H9 (cell line): ENCODE data around the gene PPP1R14B. TPM values are rescaled to one million over a fixed set of nuclear protein-coding genes. Genes with fewer than 3 reads are reported as not detected.
A peak's percentile ranks its signal among the peaks of the same experiment; 100 is the strongest.

Experiments used
- DNase-seq: peaks from one replicate; pipeline ENCODE4 v3.0.0-alpha.2; 2017
- H2AFZ ChIP-seq: one replicate; pipeline ENCODE4 v1.6.1; 2013; ENCODE audit warnings: mild to moderate bottlenecking, low read length, control low read depth, moderate library complexity
- H2AK5ac ChIP-seq: 2 replicates; pipeline ENCODE4 v1.6.1; 2013; ENCODE audit warnings: low read length, control low read depth, mixed read lengths; ENCODE audit not compliant: insufficient read length
- H2BK120ac ChIP-seq: one replicate; pipeline ENCODE4 v1.6.1; 2013; ENCODE audit warnings: low read depth, mild to moderate bottlenecking, low read length, control low read depth, inconsistent platforms; ENCODE audit not compliant: poor library complexity, severe bottlenecking
- H2BK12ac ChIP-seq: 2 replicates; pipeline ENCODE4 v1.6.1; 2013; ENCODE audit warnings: low read length, control low read depth, mixed read lengths, low read depth; ENCODE audit not compliant: insufficient read length
- H2BK15ac ChIP-seq: 2 replicates; pipeline ENCODE4 v1.6.1; 2013; ENCODE audit warnings: low read depth, low read length, control low read depth
- H2BK20ac ChIP-seq: one replicate; pipeline ENCODE4 v1.6.1; 2013; ENCODE audit warnings: low read depth, mild to moderate bottlenecking, low read length, control low read depth, inconsistent platforms; ENCODE audit not compliant: poor library complexity, severe bottlenecking
- H2BK5ac ChIP-seq: 2 replicates; pipeline ENCODE4 v1.6.1; 2013; ENCODE audit warnings: low read length, control low read depth, mixed read lengths; ENCODE audit not compliant: insufficient read length
- H3K14ac ChIP-seq: 2 replicates; pipeline ENCODE4 v1.6.1; 2013; ENCODE audit warnings: low read length, control low read depth; ENCODE audit not compliant: insufficient read depth
- H3K18ac ChIP-seq: 2 replicates; pipeline ENCODE4 v1.6.1; 2013; ENCODE audit warnings: low read depth, mild to moderate bottlenecking, mixed read lengths, low read length, control low read depth; ENCODE audit not compliant: insufficient read length
- H3K23ac ChIP-seq: 2 replicates; pipeline ENCODE4 v1.6.1; 2013; ENCODE audit warnings: low read length, control low read depth, mixed read lengths, low read depth; ENCODE audit not compliant: insufficient read length
- H3K23me2 ChIP-seq: 2 replicates; pipeline ENCODE4 v1.6.1; 2013; ENCODE audit warnings: low read depth, mild to moderate bottlenecking, mixed read lengths, low read length, control low read depth; ENCODE audit not compliant: insufficient read length, poor library complexity, severe bottlenecking
- H3K27ac ChIP-seq: 2 replicates; pipeline ENCODE4 v1.5.1; 2013; ENCODE audit warnings: low read length, control low read depth, mixed read lengths, low read depth; ENCODE audit not compliant: insufficient read length
- H3K27me3 ChIP-seq: 2 replicates; pipeline ENCODE4 v1.6.1; 2013; ENCODE audit warnings: low read length, control low read depth, inconsistent platforms; ENCODE audit not compliant: insufficient read depth
- H3K4ac ChIP-seq: 2 replicates; pipeline ENCODE4 v1.6.1; 2013; ENCODE audit warnings: low read depth, mild to moderate bottlenecking, control low read depth, inconsistent platforms, low read length, moderate library complexity
- H3K4me1 ChIP-seq: 2 replicates; pipeline ENCODE4 v1.6.1; 2013; ENCODE audit warnings: low read length, control low read depth, inconsistent platforms; ENCODE audit not compliant: insufficient read depth
- H3K4me2 ChIP-seq: 2 replicates; pipeline ENCODE4 v1.6.1; 2013; ENCODE audit warnings: low read length, control low read depth, mixed read lengths; ENCODE audit not compliant: insufficient read length, insufficient read depth
- H3K56ac ChIP-seq: 2 replicates; pipeline ENCODE4 v1.6.1; 2013; ENCODE audit warnings: low read depth, mild to moderate bottlenecking, mixed read lengths, low read length, control low read depth; ENCODE audit not compliant: insufficient read length
- H3K79me1 ChIP-seq: 2 replicates; pipeline ENCODE4 v1.6.1; 2013; ENCODE audit warnings: low read depth, mild to moderate bottlenecking, moderate library complexity, low read length, control low read depth, inconsistent platforms; ENCODE audit not compliant: insufficient read depth, poor library complexity, severe bottlenecking
- H3K79me2 ChIP-seq: 2 replicates; pipeline ENCODE4 v1.6.1; 2013; ENCODE audit warnings: low read length, control low read depth, inconsistent platforms; ENCODE audit not compliant: insufficient read depth
- H3K9ac ChIP-seq: 2 replicates; pipeline ENCODE4 v1.6.1; 2013; ENCODE audit warnings: low read length, control low read depth, mixed read lengths; ENCODE audit not compliant: insufficient read length; ENCODE audit errors: extremely low read depth
- H3K9me3 ChIP-seq: one replicate; pipeline ENCODE4 v1.6.1; 2013; ENCODE audit warnings: low read depth, low read length, inconsistent platforms; ENCODE audit not compliant: control insufficient read depth
- H3T11ph ChIP-seq: one replicate; pipeline ENCODE4 v1.6.1; 2013; ENCODE audit warnings: mild to moderate bottlenecking, low read length, control low read depth, inconsistent platforms
- H4K20me1 ChIP-seq: one replicate; pipeline ENCODE4 v1.6.1; 2013; ENCODE audit not compliant: control insufficient read depth, insufficient read length, insufficient read depth
- H4K5ac ChIP-seq: 2 replicates; pipeline ENCODE4 v1.6.1; 2013; ENCODE audit warnings: low read depth, mild to moderate bottlenecking, mixed read lengths, low read length, control low read depth; ENCODE audit not compliant: insufficient read length
- H4K8ac ChIP-seq: replicated peaks from 2 replicates; pipeline ENCODE4 v1.6.1; 2013; ENCODE audit warnings: low read length, control low read depth, mixed read lengths, low read depth; ENCODE audit not compliant: insufficient read length
- H4K91ac ChIP-seq: 2 replicates; pipeline ENCODE4 v1.6.1; 2013; ENCODE audit warnings: low read depth, mild to moderate bottlenecking, moderate library complexity, mixed read lengths, low read length, control low read depth; ENCODE audit not compliant: insufficient read length
- H3K27ac Mint-ChIP-seq, 3 experiments: 2 replicates in 2 of 3; 3 replicates in 1 of 3; pipeline ENCODE4 v1.8.0; 2020 to 2021; ENCODE audit warnings: mixed read lengths in 3 of 3, mild to moderate bottlenecking in 1 of 3, moderate library complexity in 1 of 3
- H3K27me3 Mint-ChIP-seq: 2 replicates; pipeline ENCODE4 v1.8.0; 2021; ENCODE audit warnings: low read depth, mild to moderate bottlenecking, moderate library complexity, mixed read lengths
- H3K36me3 Mint-ChIP-seq, 3 experiments: 2 replicates in 2 of 3; 3 replicates in 1 of 3; pipeline ENCODE4 v1.8.0; 2020 to 2021; ENCODE audit warnings: low read depth in 3 of 3, mixed read lengths in 3 of 3; ENCODE audit not compliant: insufficient read depth in 1 of 3
- H3K4me1 Mint-ChIP-seq, 2 experiments: 2 replicates each; pipeline ENCODE4 v1.8.0; 2020; ENCODE audit warnings: mixed read lengths in 2 of 2
- H3K4me3 Mint-ChIP-seq, 2 experiments: 2 replicates in 1 of 2; 3 replicates in 1 of 2; pipeline ENCODE4 v1.8.0; 2020 to 2021; ENCODE audit warnings: mild to moderate bottlenecking in 2 of 2, mixed read lengths in 2 of 2, moderate library complexity in 1 of 2
- H3K9me3 Mint-ChIP-seq, 2 experiments: 2 replicates in 1 of 2; 3 replicates in 1 of 2; pipeline ENCODE4 v1.8.0; 2020; ENCODE audit warnings: mild to moderate bottlenecking in 2 of 2, mixed read lengths in 2 of 2, moderate library complexity in 1 of 2
- WGBS: extraction: QIAGEN DNeasy Blood & Tissue Kit; methylation state at CpG from one replicate; pipeline ENCODE4 v1.1.7; 2013; ENCODE audit warnings: missing lambda C conversion rate, low lambda C conversion rate, mixed read lengths; ENCODE audit not compliant: insufficient read length; ENCODE audit errors: extremely low coverage; 5-methylcytosine and 5-hydroxymethylcytosine counted together
- total RNA-seq: library from RNA; stranded (reverse); gene quantifications from 2 replicates; pipeline ENCODE4 v1.2.1, GENCODE V29; 2021
- TF ChIP-seq, protein P1 (sequence below): fragments of 200-600 bp; sonication (generic); conservative IDR thresholded peaks from 3 replicates; pipeline ENCODE4 v1.8.0; 2021; ENCODE audit warnings: antibody characterized with exemption, mild to moderate bottlenecking

The PPP1R14B gene
- total RNA-seq, 1 experiment from 2014 or later: 358 TPM

DNA sequence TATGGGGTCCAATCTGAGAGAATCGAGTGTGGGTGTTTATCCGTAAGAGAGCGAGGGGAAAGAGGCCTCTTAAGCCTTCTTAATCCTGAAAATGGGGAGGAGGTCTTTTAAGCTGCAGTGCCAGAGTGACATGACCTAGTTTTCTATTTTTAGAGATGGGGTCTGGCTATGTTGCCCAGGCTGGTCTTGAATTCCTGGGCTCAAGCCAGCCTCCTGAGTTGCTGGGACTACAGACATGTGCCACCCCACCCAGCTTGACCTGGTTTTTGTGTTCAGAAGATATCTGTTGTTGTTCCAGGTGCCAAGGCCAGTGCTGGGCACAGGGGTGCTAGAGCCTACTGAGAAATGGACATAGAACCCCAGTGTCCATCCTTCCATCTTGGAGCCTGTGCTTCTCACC, 36.3 kb upstream of the PPP1R14B start:
- Histone ChIP-seq H3K27ac (no peak overlapping the region), H3K27me3 (no peaks in the 10 kb centered on the region), H2BK15ac (no peak overlapping the region), H2AFZ (no peak overlapping the region), H3K56ac (no peak overlapping the region), H2AK5ac (no peak overlapping the region), H3K9me3 (no peaks in the 10 kb centered on the region), H3K9ac (no peak overlapping the region), H3K14ac (no peak overlapping the region), H3K79me1 (no peaks in the 10 kb centered on the region), H4K91ac (no peak overlapping the region), H4K5ac (no peak overlapping the region), H3T11ph (no peak overlapping the region), H4K8ac (no peak overlapping the region), H3K4me2 (no peak overlapping the region), H3K23ac (no peak overlapping the region), H3K4ac (no peak overlapping the region), H3K23me2 (peaks cover 15% of the 10 kb centered on the region), H3K79me2 (no peaks in the 10 kb centered on the region), H2BK12ac (no peak overlapping the region), H4K20me1 (no peaks in the 10 kb centered on the region), H3K18ac (no peak overlapping the region), H2BK20ac (no peak overlapping the region), H2BK5ac (no peak overlapping the region), H3K4me1 (no peaks in the 10 kb centered on the region), H2BK120ac (no peak overlapping the region)
- WGBS: no CpG with 5 or more reads among the region's 3 CpGs
- DNase-seq: no peak
- Mint-ChIP-seq H3K27ac (no peak overlapping the region), H3K27me3 (peaks cover 6% of the 10 kb centered on the region), H3K36me3 (peaks cover 0 to 24% (median 21%) of the 10 kb centered on the region in 3 experiments; a peak in 6 of 7 replicates), H3K9me3 (no peaks in the 10 kb centered on the region; a peak in 1 of 5 replicates), H3K4me3 (peak overlapping the region; percentile 58 to 82; a peak in 3 of 5 replicates), H3K4me1 (peaks cover 8 to 12% of the 10 kb centered on the region in 2 experiments)
- TF ChIP-seq, protein P1, sequence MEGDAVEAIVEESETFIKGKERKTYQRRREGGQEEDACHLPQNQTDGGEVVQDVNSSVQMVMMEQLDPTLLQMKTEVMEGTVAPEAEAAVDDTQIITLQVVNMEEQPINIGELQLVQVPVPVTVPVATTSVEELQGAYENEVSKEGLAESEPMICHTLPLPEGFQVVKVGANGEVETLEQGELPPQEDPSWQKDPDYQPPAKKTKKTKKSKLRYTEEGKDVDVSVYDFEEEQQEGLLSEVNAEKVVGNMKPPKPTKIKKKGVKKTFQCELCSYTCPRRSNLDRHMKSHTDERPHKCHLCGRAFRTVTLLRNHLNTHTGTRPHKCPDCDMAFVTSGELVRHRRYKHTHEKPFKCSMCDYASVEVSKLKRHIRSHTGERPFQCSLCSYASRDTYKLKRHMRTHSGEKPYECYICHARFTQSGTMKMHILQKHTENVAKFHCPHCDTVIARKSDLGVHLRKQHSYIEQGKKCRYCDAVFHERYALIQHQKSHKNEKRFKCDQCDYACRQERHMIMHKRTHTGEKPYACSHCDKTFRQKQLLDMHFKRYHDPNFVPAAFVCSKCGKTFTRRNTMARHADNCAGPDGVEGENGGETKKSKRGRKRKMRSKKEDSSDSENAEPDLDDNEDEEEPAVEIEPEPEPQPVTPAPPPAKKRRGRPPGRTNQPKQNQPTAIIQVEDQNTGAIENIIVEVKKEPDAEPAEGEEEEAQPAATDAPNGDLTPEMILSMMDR: no peak
